Endothelial cell of umbilical vein (primary cell): Measurements from ENCODE around the gene AUTS2.

Experiments used
- CTCF ChIP-seq, 2 donors: IDR thresholded peaks; 1 replicate in 1 of 2; 2 replicates in 1 of 2; pipeline ENCODE4 v1.5.1; 2011; ENCODE audit warnings: low read length in 2 of 2, mild to moderate bottlenecking in 2 of 2, moderate library complexity in 2 of 2, control low read depth in 1 of 2, inconsistent platforms in 1 of 2, low read depth in 1 of 2; ENCODE audit not compliant: insufficient read depth in 1 of 2; ENCODE audit errors: extremely low read depth in 1 of 2
- EZH2 ChIP-seq: IDR thresholded peaks from 2 replicates; pipeline ENCODE4 v1.6.1; 2012; ENCODE audit warnings: borderline replicate concordance, low read depth, mild to moderate bottlenecking, moderate library complexity, low read length, inconsistent platforms; ENCODE audit not compliant: severe bottlenecking
- FOS ChIP-seq: IDR thresholded peaks from 2 replicates; pipeline ENCODE4 v1.6.1; 2011; ENCODE audit warnings: mild to moderate bottlenecking, low read length, moderate library complexity, borderline replicate concordance; ENCODE audit not compliant: insufficient read depth
- GATA2 ChIP-seq: IDR thresholded peaks from 2 replicates; pipeline ENCODE4 v1.7.0; 2011; ENCODE audit warnings: low read depth, mild to moderate bottlenecking, moderate library complexity, mixed read lengths, low read length; ENCODE audit not compliant: insufficient read length, insufficient read depth
- MAX ChIP-seq: IDR thresholded peaks from 2 replicates; pipeline ENCODE4 v1.6.1; 2011; ENCODE audit not compliant: insufficient read depth, insufficient read length
- MYC ChIP-seq: IDR thresholded peaks from one replicate; pipeline ENCODE4 v1.6.1; 2011; ENCODE audit warnings: mild to moderate bottlenecking, low read depth, low read length
- POLR2A ChIP-seq: IDR thresholded peaks from 2 replicates; pipeline ENCODE4 v1.6.1; 2012; ENCODE audit warnings: low read depth, mild to moderate bottlenecking, control low read depth, low read length
- POLR2AphosphoS5 ChIP-seq: IDR thresholded peaks from 2 replicates; pipeline ENCODE4 v1.6.1; 2012; ENCODE audit warnings: low read depth, mild to moderate bottlenecking, control low read depth, low read length, moderate library complexity; ENCODE audit not compliant: insufficient read depth

- TF ChIP-seq POLR2A: no peak
- TF ChIP-seq CTCF (IDR thresholded peaks at IDR 0.05; ENCODE audit: extremely low read depth in 1 of 2, insufficient read depth in 1 of 2, low read depth in 1 of 2, low read length in 2 of 2): no peak
- TF ChIP-seq MYC: no peak
- no peak for TF ChIP-seq EZH2
- TF ChIP-seq POLR2AphosphoS5: no peak
- TF ChIP-seq MAX: no peak
- TF ChIP-seq GATA2: no peak
- no peak for TF ChIP-seq FOS
Observed at GRCh38 chr7:70720191-70720873, 1122.1 kb downstream of the AUTS2 start.
